WI38 (cell line): ENCODE results near the gene DBF4.
"Not testable (repeated sequence)": the region's sequence is repeated elsewhere in the genome, so short reads cannot be mapped to it uniquely, and the experiment has no call there.

Experiments used
- H3K4me3 ChIP-seq: 2 replicates; pipeline ENCODE4 v1.5.1; 2011; ENCODE audit warnings: low read depth, mild to moderate bottlenecking, control low read depth, low read length
- CTCF ChIP-seq: IDR thresholded peaks from 2 replicates; pipeline ENCODE4 v1.5.1; 2012; ENCODE audit warnings: low read depth, mild to moderate bottlenecking, control low read depth, low read length

Gene DBF4

DNA sequence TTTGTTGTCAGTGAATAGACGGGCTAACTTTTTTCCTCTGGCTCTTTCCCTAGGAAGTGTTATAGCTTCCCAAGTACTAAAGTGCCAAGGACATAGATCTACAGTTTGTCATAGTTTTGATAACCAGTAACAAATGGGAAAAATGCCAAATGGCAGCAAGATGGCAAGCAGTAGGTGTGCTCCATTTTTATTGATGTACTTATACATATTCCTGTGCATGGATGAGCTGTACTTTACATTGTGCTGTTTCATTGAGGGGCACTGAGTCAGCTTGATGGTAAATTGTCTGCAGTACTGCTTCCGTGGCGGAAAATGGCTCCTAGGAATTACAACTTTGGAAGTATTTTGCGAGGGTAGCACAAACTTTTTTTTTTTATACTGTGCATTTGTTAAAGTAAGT lies 64.8 kb downstream of the DBF4 start:
- no peak for TF ChIP-seq CTCF
- no peak overlapping the region for H3K4me3 ChIP-seq

DNA sequence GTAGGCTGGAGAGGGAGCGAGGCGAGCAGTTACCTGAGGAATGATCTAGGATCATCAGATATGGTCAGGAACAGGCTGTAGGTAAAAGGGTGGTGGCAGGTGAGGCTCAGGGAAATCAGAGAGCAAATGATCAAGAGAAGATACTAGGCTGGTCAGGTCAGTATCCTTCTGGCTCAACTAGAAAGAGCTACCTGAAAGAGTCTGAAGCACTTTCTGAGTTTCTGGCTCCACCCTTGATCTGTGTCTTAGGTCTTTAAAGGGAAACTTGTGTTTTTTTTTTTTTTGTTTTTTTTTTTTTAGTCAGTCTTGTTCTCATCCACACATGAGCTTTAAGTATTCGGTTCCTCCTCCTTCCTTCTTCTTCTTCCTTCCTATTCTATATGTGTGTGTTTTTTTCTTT lies 68.3 kb downstream of the DBF4 start:
- no peak for TF ChIP-seq CTCF
- no peak overlapping the region for H3K4me3 ChIP-seq

DNA sequence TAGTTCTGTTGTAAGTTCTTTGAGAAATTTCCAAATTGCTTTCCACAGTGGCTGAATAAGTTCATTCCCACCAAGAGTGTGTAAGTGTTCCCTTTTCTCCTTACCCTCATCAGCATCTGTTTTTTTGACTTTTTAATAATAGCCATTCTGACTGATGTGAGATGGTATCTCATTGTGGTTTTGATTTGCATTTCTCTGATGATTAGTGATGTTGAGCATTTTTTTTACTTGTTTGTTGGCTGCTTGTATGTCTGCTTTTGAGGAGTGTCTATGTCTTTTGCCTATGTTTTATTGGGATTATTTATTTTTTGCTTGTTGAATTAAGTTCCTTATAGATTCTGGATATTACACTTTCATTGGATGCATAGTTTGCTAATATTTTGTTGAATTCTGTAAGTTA lies 69.6 kb downstream of the DBF4 start:
- H3K4me3 ChIP-seq = not testable (repeated sequence)

- H3K4me3 ChIP-seq = no peak overlapping the region
- no peak for TF ChIP-seq CTCF
Observed at GRCh38 chr7:87948371-87948770, 72.1 kb downstream of the DBF4 start.
